ENCODE results near the gene ZDHHC11. TPM values are rescaled to one million over a fixed set of nuclear protein-coding genes. Genes with fewer than 3 reads are reported as not detected.

The ZDHHC11 gene
- total and polyA plus RNA-seq, 2 experiments from 2014 or later, result 8.0 to 29.1 TPM

- Mint-ChIP-seq H3K9me3 (no peaks in the 10 kb centered on the region), H3K27ac (peak overlapping the region; percentile 62; the same call in 1 of the 2 replicates), H3K27me3 (ENCODE audit: insufficient read depth, low read depth, poor library complexity) (peaks cover 9% of the 10 kb centered on the region), H3K4me3 (no peak overlapping the region), H3K36me3 (ENCODE audit: low read depth) (peaks cover 96% of the 10 kb centered on the region), H3K4me1 (no peaks in the 10 kb centered on the region)
- H3K27ac ChIP-seq (ENCODE audit: low read depth), result no peak overlapping the region
- H3K4me1 ChIP-seq (ENCODE audit: insufficient read depth), result no peaks in the 10 kb centered on the region
- no peak overlapping the region for H2AFZ ChIP-seq
- peaks cover 20% of the 10 kb centered on the region for H4K20me1 ChIP-seq (replicated peaks; ENCODE audit: insufficient read depth)
- no peak overlapping the region for H3K4me2 ChIP-seq
- peaks cover 17% of the 10 kb centered on the region for H3K79me2 ChIP-seq (replicated peaks; ENCODE audit: insufficient read depth)
- no peak for ATAC-seq
- no peak for DNase-seq (ENCODE audit: low spot score)
- H3K9me2 ChIP-seq (ENCODE audit: insufficient read depth), result no peaks in the 10 kb centered on the region
- H3K27me3 ChIP-seq (ENCODE audit: insufficient read depth), result no peaks in the 10 kb centered on the region
- 0 out of 2 replicates have a peak, but pooled peaks cover 4% of the 10 kb centered on the region for H3F3A ChIP-seq (replicated peaks; ENCODE audit: low read depth)
- no peak overlapping the region for H3K4me3 ChIP-seq
- H3K36me3 ChIP-seq (ENCODE audit: insufficient read depth), result peaks cover 52% of the 10 kb centered on the region
- TF ChIP-seq JUNB (IDR thresholded peaks at IDR 0.05; ENCODE audit: unreplicated experiment) (no peak), ETS1 (IDR thresholded peaks at IDR 0.05) (no peak), NANOG (IDR thresholded peaks at IDR 0.05; ENCODE audit: borderline replicate concordance) (no peak), EZH2 (IDR thresholded peaks at IDR 0.05; ENCODE audit: low read depth, unreplicated experiment) (no peak), CTCF (conservative IDR thresholded peaks at IDR 0.05; ENCODE audit: low read depth in 2 of 2) (no peak), CREB1 (CRISPR knock-in tag; IDR thresholded peaks at IDR 0.05; ENCODE audit: low read depth) (no peak), ZNF331 (CRISPR knock-in tag; IDR thresholded peaks at IDR 0.05; ENCODE audit: low read depth) (no peak), STAT1 (IDR thresholded peaks at IDR 0.05; ENCODE audit: unreplicated experiment) (no peak), POLR2AphosphoS5 (IDR thresholded peaks at IDR 0.05; ENCODE audit: low read depth) (no peak), REST (IDR thresholded peaks at IDR 0.05; ENCODE audit: unreplicated experiment) (no peak), EZH2phosphoT487 (IDR thresholded peaks at IDR 0.05; ENCODE audit: unreplicated experiment) (no peak), ZNF462 (CRISPR knock-in tag; IDR thresholded peaks at IDR 0.05) (no peak), ZNF114 (CRISPR knock-in tag; IDR thresholded peaks at IDR 0.05) (no peak)
Measured at GRCh38 chr5:873328-873727, 22.5 kb upstream of the ZDHHC11 start.
